Measurements from ENCODE around the gene WDR19.

The WDR19 gene

GRCh38 chr4:39331191-39331590, 148.9 kb downstream of the WDR19 start:
- Mint-ChIP-seq H3K36me3 (ENCODE audit: low read depth) (peaks cover 32% of the 10 kb centered on the region), H3K4me1 (peaks cover 15% of the 10 kb centered on the region), H3K4me3 (no peak overlapping the region), H3K9me3 (no peaks in the 10 kb centered on the region), H3K27me3 (no peaks in the 10 kb centered on the region), H3K27ac (no peak overlapping the region)
- no peak for DNase-seq
- no peak for ATAC-seq

All from activated naive CD8-positive, alpha-beta T cell treated with anti-CD3 and anti-CD28 coated beads, Interleukin-2, amount 50 U/mL, for 24 hours (primary cell).